Cardiac muscle cell (in vitro differentiated cells and primary cell): ENCODE measurements around the gene HEY2. TPM values are rescaled to one million over a fixed set of nuclear protein-coding genes. Genes with fewer than 3 reads are reported as not detected.
"Not testable (repeated sequence)": the region's sequence is repeated elsewhere in the genome, so short reads cannot be mapped to it uniquely, and the experiment has no call there.

Experiments
- DNase-seq, 2 donors: peaks; one replicate each; pipeline versions ENCODE4 v3.0.0 to v3.0.0-alpha.2; 2010 to 2017; ENCODE audit warnings: low read depth in 1 of 2, low spot score in 1 of 2
- H3K27ac ChIP-seq: fragments of 200-600 bp; sonication (generic); 2 replicates; pipeline ENCODE4 v1.5.1; 2016
- H3K27me3 ChIP-seq: fragments of 200-600 bp; sonication (generic); 2 replicates; pipeline ENCODE4 v1.6.0; 2016; ENCODE audit warnings: control low read depth
- H3K36me3 ChIP-seq: fragments of 200-600 bp; sonication (generic); 2 replicates; pipeline ENCODE4 v1.5.1; 2016; ENCODE audit warnings: control low read depth
- H3K4me1 ChIP-seq: fragments of 200-600 bp; sonication (generic); 2 replicates; pipeline ENCODE4 v1.8.1; 2017; ENCODE audit warnings: low read depth, mild to moderate bottlenecking, mixed run types
- H3K4me3 ChIP-seq: fragments of 200-600 bp; sonication (generic); 2 replicates; pipeline ENCODE4 v1.5.1; 2016; ENCODE audit warnings: mild to moderate bottlenecking
- H3K9me3 ChIP-seq: fragments of 200-600 bp; sonication (generic); 2 replicates; pipeline ENCODE4 v1.5.1; 2017; ENCODE audit warnings: low read depth, mild to moderate bottlenecking, control low read depth
- CTCF ChIP-seq: IDR thresholded peaks from 2 replicates; pipeline ENCODE4 v1.5.1; 2012; ENCODE audit warnings: low read depth, mild to moderate bottlenecking, low read length
- polyA plus RNA-seq: library from polyadenylated mRNA; unstranded; fragments of >200 nt; fragmentation: Nextera tagmentation; extraction: Ambion mirVana; gene quantifications from 2 replicates; pipeline ENCODE4 v1.2.1, GENCODE V29; 2016
- total RNA-seq: library from RNA; depleted of rRNA; stranded (reverse); fragments of >200 nt; gene quantifications from 2 replicates; pipeline ENCODE4 v1.2.3, GENCODE V29; 2016

HEY2 gene
- total RNA-seq (38.1 and 73.8 TPM in 2 replicates), polyA plus RNA-seq (54.1 and 166 TPM in 2 replicates)

- Histone ChIP-seq H3K4me3 (peak within 1 kb of the TSS; percentile 84), H3K4me1 (peaks cover 36% of the 10 kb centered on the region), H3K27me3 (peaks cover 11% of the 10 kb centered on the region), H3K9me3 (no peaks in the 10 kb centered on the region), H3K36me3 (peaks cover 16% of the 10 kb centered on the region), H3K27ac (peak within 1 kb of the TSS; percentile 92)
- peak; percentile 96 to 98 for DNase-seq
- TF ChIP-seq CTCF, result no peak
Measured at GRCh38 chr6:125749173-125749864, at the start of gene HEY2. TSS of gene HEY2 (plus strand) at chr6:125749632. CDS start at chr6:125749777, 145 bp downstream.

GRCh38 chr6:125700581-125701353 lies 48.7 kb upstream of the HEY2 start:
- Histone ChIP-seq H3K4me3 (no peak overlapping the region), H3K36me3 (no peaks in the 10 kb centered on the region), H3K9me3 (no peaks in the 10 kb centered on the region), H3K27ac (no peak overlapping the region), H3K27me3 (no peaks in the 10 kb centered on the region), H3K4me1 (peaks cover 9% of the 10 kb centered on the region)
- no peak for TF ChIP-seq CTCF
- DNase-seq, result no peak

- TF ChIP-seq CTCF, result no peak
- Histone ChIP-seq H3K27me3 (no peaks in the 10 kb centered on the region), H3K4me1 (peaks cover 9% of the 10 kb centered on the region), H3K4me3 (no peak overlapping the region), H3K9me3 (no peaks in the 10 kb centered on the region), H3K27ac (no peak overlapping the region), H3K36me3 (no peaks in the 10 kb centered on the region)
- DNase-seq, result no peak
Measured at GRCh38 chr6:125701354-125701668, 48.1 kb upstream of the HEY2 start.

GRCh38 chr6:125703882-125704281 lies 45.5 kb upstream of the HEY2 start:
- H3K4me1 ChIP-seq, H3K4me3 ChIP-seq, H3K27ac ChIP-seq, H3K9me3 ChIP-seq, H3K36me3 ChIP-seq, DNase-seq, H3K27me3 ChIP-seq: not testable (repeated sequence)

GRCh38 chr6:125707615-125708243 lies 41.7 kb upstream of the HEY2 start:
- no peak overlapping the region for H3K4me3 ChIP-seq
- H3K9me3 ChIP-seq, result no peaks in the 10 kb centered on the region
- no peaks in the 10 kb centered on the region for H3K4me1 ChIP-seq
- DNase-seq, result no peak
- H3K27me3 ChIP-seq, result no peaks in the 10 kb centered on the region
- TF ChIP-seq CTCF, result no peak
- no peak overlapping the region for H3K27ac ChIP-seq
- no peaks in the 10 kb centered on the region for H3K36me3 ChIP-seq
